Caco-2 (cell line): Measurements from ENCODE around the gene RBM5. TPM values are rescaled to one million over a fixed set of nuclear protein-coding genes. Genes with fewer than 3 reads are reported as not detected.

Source experiments
- BruUV-seq: library from RNA; stranded (reverse); fragments of 400-500 nt; replicated peaks from 2 replicates; lab custom pipeline; 2021; lab: Mats Ljungman, UMichigan
- CTCF ChIA-PET: fragments of 300-600 bp; sonication (Branson Sonifier 250); formaldehyde crosslinking; loops from one replicate; lab custom pipeline; 2022; ENCODE audit warnings: antibody characterized with exemption; lab: Charles Lee
- POLR2A ChIA-PET: fragments of 300-600 bp; sonication (Branson Sonifier 250); formaldehyde crosslinking; loops from one replicate; lab custom pipeline; 2022; ENCODE audit warnings: antibody characterized with exemption; lab: Charles Lee
- DNase-seq, 2 experiments: peaks; one replicate each; pipeline versions ENCODE4 v3.0.0 to v3.0.0-alpha.2; 2020 to 2022
- H3K27me3 ChIP-seq: replicated peaks from 2 replicates; pipeline ENCODE4 v1.6.0; 2011; ENCODE audit warnings: low read length; ENCODE audit not compliant: control insufficient read depth, insufficient read depth
- H3K36me3 ChIP-seq: 2 replicates; pipeline ENCODE4 v1.5.1; 2011; ENCODE audit warnings: low read length; ENCODE audit not compliant: control insufficient read depth, insufficient read depth
- H3K4me1 ChIP-seq: fragments of 250-450 bp; sonication (Bioruptor Pico); 2 replicates; pipeline ENCODE4 v1.5.1; 2020; ENCODE audit warnings: mild to moderate bottlenecking
- H3K4me3 ChIP-seq: 2 replicates; pipeline ENCODE4 v1.5.1; 2011; ENCODE audit warnings: low read depth, mild to moderate bottlenecking, control low read depth, low read length
- H3K9me3 ChIP-seq: fragments of 250-450 bp; sonication (Bioruptor Pico); 2 replicates; pipeline ENCODE4 v1.5.1; 2020; ENCODE audit warnings: mild to moderate bottlenecking, moderate library complexity
- H3K27ac Mint-ChIP-seq: one replicate; pipeline ENCODE4 v1.8.0; 2022; ENCODE audit warnings: mixed read lengths; ENCODE audit not compliant: unreplicated experiment
- H3K27me3 Mint-ChIP-seq: one replicate; pipeline ENCODE4 v1.8.0; 2022; ENCODE audit warnings: mixed read lengths; ENCODE audit not compliant: insufficient read depth, unreplicated experiment
- H3K36me3 Mint-ChIP-seq: one replicate; pipeline ENCODE4 v1.8.0; 2022; ENCODE audit warnings: mild to moderate bottlenecking, mixed read lengths; ENCODE audit not compliant: insufficient read depth, unreplicated experiment
- H3K4me1 Mint-ChIP-seq: one replicate; pipeline ENCODE4 v1.8.0; 2022; ENCODE audit warnings: low read depth, mixed read lengths; ENCODE audit not compliant: unreplicated experiment
- H3K4me3 Mint-ChIP-seq: one replicate; pipeline ENCODE4 v1.8.0; 2022; ENCODE audit warnings: mild to moderate bottlenecking, moderate library complexity, mixed read lengths; ENCODE audit not compliant: unreplicated experiment
- H3K9me3 Mint-ChIP-seq: one replicate; pipeline ENCODE4 v1.8.0; 2022; ENCODE audit warnings: mixed read lengths; ENCODE audit not compliant: unreplicated experiment
- CTCF ChIP-seq, 2 experiments: fragments of 200-600 bp in 1 of 2; IDR thresholded peaks; 1 replicate in 1 of 2; 2 replicates in 1 of 2; pipeline versions ENCODE4 v1.5.1 to v1.8.0; 2011 to 2022; ENCODE audit warnings: antibody characterized with exemption in 1 of 2, control low read depth in 1 of 2, inconsistent platforms in 1 of 2, low read depth in 1 of 2, low read length in 1 of 2, mild to moderate bottlenecking in 1 of 2, moderate library complexity in 1 of 2; ENCODE audit not compliant: insufficient read depth in 1 of 2, severe bottlenecking in 1 of 2, unreplicated experiment in 1 of 2
- intact Hi-C: fragments of 100-400 bp; cut with micrococcal nuclease; formaldehyde crosslinking; loops from one replicate; pipeline ENCODE4 v1.10.0; 2022; ENCODE audit not compliant: unreplicated experiment
- total RNA-seq: library from RNA; stranded (reverse); gene quantifications from 2 replicates; pipeline ENCODE4 v1.2.3, GENCODE V29; 2022

Gene RBM5
- total RNA-seq, 1 experiment from 2014 or later: 145 TPM

DNA sequence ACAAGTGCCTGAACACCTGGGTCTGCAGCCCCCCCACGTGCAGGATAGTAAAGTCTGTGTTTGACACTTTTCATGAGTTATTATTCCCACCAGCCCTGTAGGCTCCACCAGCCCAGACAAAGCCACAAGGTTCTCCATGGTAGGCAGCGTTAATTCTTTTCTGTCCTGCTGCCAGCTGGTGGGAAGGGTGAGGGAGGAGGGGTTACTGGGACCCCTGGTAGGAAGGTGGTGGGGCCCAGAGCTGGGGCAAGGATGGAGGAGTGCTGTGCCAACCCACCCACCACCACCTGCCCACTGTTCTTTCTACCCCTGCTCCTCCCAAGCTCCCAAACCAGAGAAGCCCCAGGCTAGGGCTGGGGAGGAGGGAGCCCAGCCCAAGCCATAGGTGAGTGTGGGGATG lies 45.6 kb downstream of the RBM5 start:
- Histone ChIP-seq H3K9me3 (no peaks in the 10 kb centered on the region), H3K4me1 (0 out of 2 replicates have a peak, but pooled peaks cover 5% of the 10 kb centered on the region), H3K4me3 (no peak overlapping the region), H3K36me3 (no peaks in the 10 kb centered on the region), H3K27me3 (no peaks in the 10 kb centered on the region)
- no TSS peak for BruUV-seq
- Mint-ChIP-seq H3K9me3 (no peaks in the 10 kb centered on the region), H3K27me3 (no peaks in the 10 kb centered on the region), H3K36me3 (peaks cover 8% of the 10 kb centered on the region), H3K4me1 (no peaks in the 10 kb centered on the region), H3K27ac (no peak overlapping the region), H3K4me3 (no peak overlapping the region)
- DNase-seq: no peak
- CTCF ChIA-PET: interaction anchor here (1.0 kb wide), 1 partner anchor 145 kb away, joined by 4 read pairs; no protein-coding TSS in a partner anchor
- POLR2A ChIA-PET: no interaction called here
- TF ChIP-seq CTCF (IDR thresholded peaks at IDR 0.05; ENCODE audit: insufficient read depth in 1 of 2, low read depth in 1 of 2, low read length in 1 of 2, severe bottlenecking in 1 of 2, unreplicated experiment in 1 of 2): no peak
- intact Hi-C loops: no loop called here

DNA sequence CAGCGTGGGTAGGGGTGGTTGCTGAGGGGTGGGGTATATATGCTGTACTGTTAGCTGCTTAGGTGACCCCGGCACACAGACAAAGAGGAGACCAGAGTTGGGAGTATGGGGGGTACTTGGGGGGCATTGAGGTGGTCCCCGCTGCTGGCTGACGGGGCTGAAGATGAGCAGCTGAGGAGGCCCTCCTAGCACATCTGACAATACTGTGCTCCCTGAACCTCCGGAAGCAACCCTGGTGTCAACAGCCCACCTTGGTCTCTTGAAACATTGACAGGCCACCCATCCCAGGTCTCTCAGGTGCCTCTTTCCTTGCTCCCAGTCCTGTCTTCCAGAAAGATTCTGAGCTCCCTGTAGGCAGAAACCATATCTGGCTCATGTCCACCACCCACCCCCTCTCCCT lies 47.2 kb downstream of the RBM5 start:
- Mint-ChIP-seq H3K27me3 (no peaks in the 10 kb centered on the region), H3K4me1 (no peaks in the 10 kb centered on the region), H3K9me3 (no peaks in the 10 kb centered on the region), H3K36me3 (peaks cover 8% of the 10 kb centered on the region), H3K4me3 (no peak overlapping the region), H3K27ac (no peak overlapping the region)
- BruUV-seq: no TSS peak
- no peaks in the 10 kb centered on the region for H3K27me3 ChIP-seq
- intact Hi-C loops: no loop called here
- ChIA-PET POLR2A (no interaction called here), CTCF (interaction anchor here (0.6 to 0.9 kb wide), 3 partner anchors 18 to 111 kb away, joined by 3 to 4 read pairs (median 3); no protein-coding TSS in a partner anchor)
- no peak for DNase-seq
- no peaks in the 10 kb centered on the region for H3K9me3 ChIP-seq
- H3K4me1 ChIP-seq: 0 out of 2 replicates have a peak, but pooled peaks cover 5% of the 10 kb centered on the region
- no peak for TF ChIP-seq CTCF (IDR thresholded peaks at IDR 0.05; ENCODE audit: insufficient read depth in 1 of 2, low read depth in 1 of 2, low read length in 1 of 2, severe bottlenecking in 1 of 2, unreplicated experiment in 1 of 2)
- no peak overlapping the region for H3K4me3 ChIP-seq
- no peaks in the 10 kb centered on the region for H3K36me3 ChIP-seq

DNA sequence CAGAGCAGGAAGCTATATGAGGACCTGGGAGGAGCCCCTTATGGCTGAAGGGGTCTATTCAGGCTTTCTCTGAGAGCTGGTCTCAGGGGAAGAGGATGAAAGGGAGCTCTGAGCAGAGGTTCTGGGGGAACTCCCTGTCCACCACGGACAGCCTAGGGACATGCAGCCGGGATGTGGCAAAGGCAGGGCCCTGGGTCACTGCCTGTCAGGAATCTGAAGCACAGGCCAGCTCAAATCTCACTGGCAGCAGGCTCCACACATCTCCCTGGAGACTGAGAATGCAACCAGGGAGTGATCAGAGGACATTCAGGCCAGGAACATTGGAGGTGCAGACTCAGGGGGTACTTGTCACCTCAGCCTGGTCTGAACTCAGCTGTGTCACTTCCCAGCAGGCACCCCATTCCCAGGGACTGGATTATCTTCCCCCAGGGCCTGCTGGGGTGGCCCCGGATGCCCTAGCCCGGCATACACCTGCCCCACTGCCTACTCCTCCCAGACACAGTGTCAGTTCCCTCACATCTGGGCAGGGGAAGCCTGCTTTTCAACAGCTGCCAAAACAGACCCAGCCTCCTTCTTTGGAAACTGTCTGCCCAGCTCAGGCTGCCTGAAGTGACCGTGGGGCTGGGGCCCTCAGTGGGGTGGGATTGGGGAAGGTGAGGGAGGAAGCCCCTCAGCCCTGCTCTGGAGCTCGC lies 48.1 kb downstream of the RBM5 start:
- CTCF ChIA-PET: interaction anchor here (0.6 to 0.9 kb wide), 4 partner anchors 17 to 110 kb away, joined by 3 to 4 read pairs (median 3); no protein-coding TSS in a partner anchor
- H3K4me3 Mint-ChIP-seq: no peak overlapping the region
- peaks cover 8% of the 10 kb centered on the region for H3K36me3 Mint-ChIP-seq
- no peaks in the 10 kb centered on the region for H3K9me3 Mint-ChIP-seq
- H3K27ac Mint-ChIP-seq: no peak overlapping the region
- TF ChIP-seq CTCF (IDR thresholded peaks at IDR 0.05; ENCODE audit: insufficient read depth in 1 of 2, low read depth in 1 of 2, low read length in 1 of 2, severe bottlenecking in 1 of 2, unreplicated experiment in 1 of 2): no peak
- Histone ChIP-seq H3K4me1 (0 out of 2 replicates have a peak, but pooled peaks cover 5% of the 10 kb centered on the region), H3K4me3 (no peak overlapping the region), H3K27me3 (no peaks in the 10 kb centered on the region), H3K36me3 (no peaks in the 10 kb centered on the region), H3K9me3 (no peaks in the 10 kb centered on the region)
- no peaks in the 10 kb centered on the region for H3K4me1 Mint-ChIP-seq
- H3K27me3 Mint-ChIP-seq: no peaks in the 10 kb centered on the region
- POLR2A ChIA-PET: no interaction called here
- intact Hi-C loops: no loop called here
- no TSS peak for BruUV-seq
- DNase-seq: no peak
